GM12878 (cell line): ENCODE measurements around the gene CTDP1.

Experiments used
- CBX5 ChIP-seq: sonication (generic); IDR thresholded peaks from 2 replicates; pipeline ENCODE4 v1.6.1; 2016; ENCODE audit warnings: low read depth, moderate library complexity, mild to moderate bottlenecking, inconsistent platforms
- EZH2 ChIP-seq: IDR thresholded peaks from 2 replicates; pipeline ENCODE4 v1.6.1; 2012; ENCODE audit warnings: low read depth, mild to moderate bottlenecking, control low read depth, inconsistent platforms, low read length, borderline replicate concordance; ENCODE audit not compliant: control insufficient read depth
- RAD21 ChIP-seq: IDR thresholded peaks from 2 replicates; pipeline ENCODE4 v1.6.1; 2011; ENCODE audit warnings: mild to moderate bottlenecking, low read depth, low read length, moderate library complexity; ENCODE audit not compliant: insufficient read depth
- RUNX3 ChIP-seq: IDR thresholded peaks from 2 replicates; pipeline ENCODE4 v1.6.1; 2012; ENCODE audit warnings: low read length, inconsistent platforms
- SIN3A ChIP-seq: IDR thresholded peaks from 2 replicates; pipeline ENCODE4 v1.6.1; 2012; ENCODE audit warnings: low read depth, low read length, improper control_type of control experiment
- YY1 ChIP-seq: IDR thresholded peaks from 2 replicates; pipeline ENCODE4 v1.6.1; 2011; ENCODE audit warnings: low read depth, mild to moderate bottlenecking, low read length
- TF ChIP-seq, protein P1 (sequence below), 3 experiments: IDR thresholded peaks in 2 of 3; conservative IDR thresholded peaks in 1 of 3; 2 replicates each; pipeline ENCODE4 v1.5.1; 2011; ENCODE audit warnings: low read depth in 3 of 3, low read length in 3 of 3, mild to moderate bottlenecking in 3 of 3, control low read depth in 2 of 3, moderate library complexity in 2 of 3, inconsistent platforms in 1 of 3, mixed read lengths in 1 of 3; ENCODE audit not compliant: control insufficient read depth in 2 of 3, insufficient read depth in 1 of 3; ENCODE audit errors: extremely low read depth in 1 of 3

DNA sequence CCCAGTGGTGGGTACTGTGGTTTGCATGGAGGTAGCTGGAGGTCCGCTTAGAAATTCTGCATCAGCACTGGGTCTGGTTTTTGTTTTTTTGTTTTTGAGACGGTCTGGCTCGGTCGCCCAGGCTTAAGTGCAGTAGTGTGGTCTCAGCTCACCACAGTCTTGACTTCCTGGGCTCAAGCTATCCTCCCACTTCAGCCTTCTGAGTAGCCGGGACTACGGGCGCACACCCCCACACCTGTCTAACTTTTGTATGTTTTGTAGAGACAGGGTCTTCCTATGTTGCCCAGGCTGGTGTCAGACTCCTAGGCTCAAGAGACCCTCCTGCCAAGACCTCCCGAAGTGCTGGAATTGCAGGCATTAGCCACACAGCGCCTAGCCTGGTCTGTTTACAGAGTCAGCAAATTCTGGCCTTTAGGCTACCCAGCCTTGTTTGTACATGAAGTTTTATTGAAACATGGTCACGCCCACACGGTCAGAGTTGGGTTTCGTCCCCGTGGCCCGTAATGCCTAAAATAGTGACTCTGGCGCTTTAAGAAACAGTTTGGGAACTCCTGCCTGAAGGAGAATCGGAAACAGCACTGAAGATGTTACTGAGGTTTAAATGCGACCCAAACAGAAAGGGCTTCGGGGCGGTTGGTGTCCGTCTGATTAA lies 32.7 kb downstream of the CTDP1 start:
- TF ChIP-seq RUNX3, result no peak
- no peak for TF ChIP-seq RAD21
- TF ChIP-seq, protein P1, sequence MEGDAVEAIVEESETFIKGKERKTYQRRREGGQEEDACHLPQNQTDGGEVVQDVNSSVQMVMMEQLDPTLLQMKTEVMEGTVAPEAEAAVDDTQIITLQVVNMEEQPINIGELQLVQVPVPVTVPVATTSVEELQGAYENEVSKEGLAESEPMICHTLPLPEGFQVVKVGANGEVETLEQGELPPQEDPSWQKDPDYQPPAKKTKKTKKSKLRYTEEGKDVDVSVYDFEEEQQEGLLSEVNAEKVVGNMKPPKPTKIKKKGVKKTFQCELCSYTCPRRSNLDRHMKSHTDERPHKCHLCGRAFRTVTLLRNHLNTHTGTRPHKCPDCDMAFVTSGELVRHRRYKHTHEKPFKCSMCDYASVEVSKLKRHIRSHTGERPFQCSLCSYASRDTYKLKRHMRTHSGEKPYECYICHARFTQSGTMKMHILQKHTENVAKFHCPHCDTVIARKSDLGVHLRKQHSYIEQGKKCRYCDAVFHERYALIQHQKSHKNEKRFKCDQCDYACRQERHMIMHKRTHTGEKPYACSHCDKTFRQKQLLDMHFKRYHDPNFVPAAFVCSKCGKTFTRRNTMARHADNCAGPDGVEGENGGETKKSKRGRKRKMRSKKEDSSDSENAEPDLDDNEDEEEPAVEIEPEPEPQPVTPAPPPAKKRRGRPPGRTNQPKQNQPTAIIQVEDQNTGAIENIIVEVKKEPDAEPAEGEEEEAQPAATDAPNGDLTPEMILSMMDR (IDR thresholded peaks at IDR 0.05 in 2 of 3, conservative IDR thresholded peaks at IDR 0.05 in 1 of 3; ENCODE audit: control insufficient read depth in 2 of 3, extremely low read depth in 1 of 3, insufficient read depth in 1 of 3, low read depth in 3 of 3, low read length in 3 of 3), result no peak
- TF ChIP-seq SIN3A, result no peak
- TF ChIP-seq EZH2, result no peak
- TF ChIP-seq CBX5, result no peak
- no peak for TF ChIP-seq YY1
